HAP-1 (cell line): Measurements from ENCODE around the gene CD300LG.
"Not testable (repeated sequence)": the region's sequence is repeated elsewhere in the genome, so short reads cannot be mapped to it uniquely, and the experiment has no call there.

Experiments
- DNase-seq, 2 experiments: peaks; one replicate each; pipeline ENCODE4 v3.0.0-alpha.2; 2016 to 2020; ENCODE audit warnings: low spot score in 2 of 2
- H3K27me3 ChIP-seq: fragments of 250-450 bp; sonication (Bioruptor Pico); 2 replicates; pipeline ENCODE4 v1.5.1; 2020; ENCODE audit warnings: low read depth, mild to moderate bottlenecking, moderate library complexity
- H3K36me3 ChIP-seq: fragments of 250-450 bp; sonication (Bioruptor Pico); replicated peaks from 2 replicates; pipeline ENCODE4 v1.5.1; 2020; ENCODE audit warnings: mild to moderate bottlenecking
- H3K4me1 ChIP-seq: fragments of 250-450 bp; sonication (Bioruptor Pico); 2 replicates; pipeline ENCODE4 v1.5.1; 2020; ENCODE audit warnings: mild to moderate bottlenecking
- H3K4me3 ChIP-seq: fragments of 250-450 bp; sonication (Bioruptor Pico); 2 replicates; pipeline ENCODE4 v1.5.1; 2020; ENCODE audit warnings: mild to moderate bottlenecking, moderate library complexity
- H3K9me3 ChIP-seq: fragments of 250-450 bp; sonication (Bioruptor Pico); 2 replicates; pipeline ENCODE4 v1.5.1; 2020; ENCODE audit warnings: mild to moderate bottlenecking, moderate library complexity
- in situ Hi-C: fragments of 300-500 bp; cut with MboI; formaldehyde crosslinking; loops from 3 replicates; pipeline ENCODE4 v1.14.3; 2020; ENCODE audit warnings: low sequenced_read_pairs, inconsistent platforms, mixed read lengths

CD300LG gene

GRCh38 chr17:43881758-43882505 lies 35.0 kb downstream of the CD300LG start:
- Histone ChIP-seq H3K4me1 (no peaks in the 10 kb centered on the region), H3K4me3 (no peak overlapping the region), H3K36me3 (no peaks in the 10 kb centered on the region), H3K9me3 (no peaks in the 10 kb centered on the region), H3K27me3 (no peaks in the 10 kb centered on the region)
- no peak for DNase-seq
- in situ Hi-C loops, result no loop called here

GRCh38 chr17:43882761-43883415 lies 35.9 kb downstream of the CD300LG start:
- Histone ChIP-seq H3K4me1 (no peaks in the 10 kb centered on the region), H3K4me3 (no peak overlapping the region), H3K36me3 (no peaks in the 10 kb centered on the region), H3K27me3 (no peaks in the 10 kb centered on the region), H3K9me3 (no peaks in the 10 kb centered on the region)
- in situ Hi-C loops, result no loop called here
- DNase-seq, result no peak

GRCh38 chr17:43888548-43888947 lies 41.6 kb downstream of the CD300LG start:
- in situ Hi-C loops, result no loop called here
- Histone ChIP-seq H3K4me1 (peaks cover 6% of the 10 kb centered on the region; the same call in 1 of the 2 replicates), H3K9me3 (no peaks in the 10 kb centered on the region), H3K27me3 (no peaks in the 10 kb centered on the region), H3K36me3 (no peaks in the 10 kb centered on the region), H3K4me3 (no peak overlapping the region)
- no peak for DNase-seq

GRCh38 chr17:43890240-43890639 lies 43.3 kb downstream of the CD300LG start:
- no peak overlapping the region for H3K4me3 ChIP-seq
- no peaks in the 10 kb centered on the region for H3K36me3 ChIP-seq
- no peaks in the 10 kb centered on the region for H3K27me3 ChIP-seq
- no peaks in the 10 kb centered on the region for H3K9me3 ChIP-seq
- in situ Hi-C loops, result no loop called here
- H3K4me1 ChIP-seq, result peaks cover 6% of the 10 kb centered on the region; the same call in 1 of the 2 replicates
- no peak for DNase-seq

- H3K4me3 ChIP-seq, result no peak overlapping the region
- no peaks in the 10 kb centered on the region for H3K9me3 ChIP-seq
- DNase-seq, result peak in 1 of 2 experiments; percentile 6
- no peaks in the 10 kb centered on the region for H3K27me3 ChIP-seq
- in situ Hi-C loops, result no loop called here
- no peaks in the 10 kb centered on the region for H3K36me3 ChIP-seq
- peaks cover 6% of the 10 kb centered on the region; the same call in 1 of the 2 replicates for H3K4me1 ChIP-seq
Measured at GRCh38 chr17:43891851-43892646, 45.1 kb downstream of the CD300LG start.

- Histone ChIP-seq H3K9me3 (no peaks in the 10 kb centered on the region), H3K4me3 (no peak overlapping the region), H3K27me3 (no peaks in the 10 kb centered on the region), H3K4me1 (peaks cover 6% of the 10 kb centered on the region; the same call in 1 of the 2 replicates), H3K36me3 (no peaks in the 10 kb centered on the region)
- in situ Hi-C loops, result no loop called here
- no peak for DNase-seq
Measured at GRCh38 chr17:43892647-43892952, 45.6 kb downstream of the CD300LG start.

- in situ Hi-C loops, H3K27me3 ChIP-seq, DNase-seq, H3K4me3 ChIP-seq, H3K9me3 ChIP-seq, H3K4me1 ChIP-seq, H3K36me3 ChIP-seq: not testable (repeated sequence)
Measured at GRCh38 chr17:43894494-43894893, 47.5 kb downstream of the CD300LG start.

GRCh38 chr17:43897831-43898230 lies 50.9 kb downstream of the CD300LG start:
- in situ Hi-C loops, result no loop called here
- peaks cover 11% of the 10 kb centered on the region for H3K4me1 ChIP-seq
- H3K9me3 ChIP-seq, result no peaks in the 10 kb centered on the region
- H3K27me3 ChIP-seq, result no peaks in the 10 kb centered on the region
- no peaks in the 10 kb centered on the region for H3K36me3 ChIP-seq
- no peak overlapping the region for H3K4me3 ChIP-seq
- no peak for DNase-seq

GRCh38 chr17:43898446-43898845 lies 51.5 kb downstream of the CD300LG start:
- in situ Hi-C loops, result no loop called here
- no peaks in the 10 kb centered on the region for H3K36me3 ChIP-seq
- DNase-seq, result no peak
- no peak overlapping the region for H3K4me3 ChIP-seq
- no peaks in the 10 kb centered on the region for H3K9me3 ChIP-seq
- no peaks in the 10 kb centered on the region for H3K27me3 ChIP-seq
- peaks cover 11% of the 10 kb centered on the region for H3K4me1 ChIP-seq

- no peaks in the 10 kb centered on the region for H3K9me3 ChIP-seq
- peaks cover 11% of the 10 kb centered on the region for H3K4me1 ChIP-seq
- in situ Hi-C loops, result no loop called here
- H3K4me3 ChIP-seq, result peak overlapping the region; percentile 47
- DNase-seq, result peak; percentile 87 to 95
- H3K27me3 ChIP-seq, result no peaks in the 10 kb centered on the region
- H3K36me3 ChIP-seq, result no peaks in the 10 kb centered on the region
Measured at GRCh38 chr17:43900183-43900857, 53.3 kb downstream of the CD300LG start.

GRCh38 chr17:43900858-43901754 lies 54.1 kb downstream of the CD300LG start:
- in situ Hi-C loops, result no loop called here
- Histone ChIP-seq H3K4me3 (peak overlapping the region; percentile 47), H3K36me3 (no peaks in the 10 kb centered on the region), H3K4me1 (peaks cover 14% of the 10 kb centered on the region), H3K27me3 (no peaks in the 10 kb centered on the region), H3K9me3 (no peaks in the 10 kb centered on the region)
- no peak for DNase-seq

GRCh38 chr17:43901861-43902589 lies 55.0 kb downstream of the CD300LG start:
- in situ Hi-C loops, result no loop called here
- peaks cover 18% of the 10 kb centered on the region for H3K4me1 ChIP-seq

More at GRCh38 chr17:43901861-43902589, 55.0 kb downstream of the CD300LG start:
- no peaks in the 10 kb centered on the region for H3K36me3 ChIP-seq
- no peaks in the 10 kb centered on the region for H3K9me3 ChIP-seq
- no peak overlapping the region for H3K4me3 ChIP-seq
- no peaks in the 10 kb centered on the region for H3K27me3 ChIP-seq
- no peak for DNase-seq
